Astrocyte (in vitro differentiated cells and primary cell): ENCODE measurements around the gene TPGS2. TPM values are rescaled to one million over a fixed set of nuclear protein-coding genes. Genes with fewer than 3 reads are reported as not detected.

Experiments
- DNase-seq: peaks from one replicate; pipeline ENCODE4 v3.0.0-alpha.2; 2010; ENCODE audit warnings: low read depth
- FAIRE-seq: peaks from 2 replicates; lab custom pipeline; 2011; peaks lifted over from hg19 to GRCh38; lab: Jason Lieb, UNC
- H2AFZ ChIP-seq: 2 replicates; pipeline ENCODE4 v1.6.0; 2012; ENCODE audit warnings: low read depth, low read length, inconsistent platforms
- H3K27ac ChIP-seq: 2 replicates; pipeline ENCODE4 v1.5.1; 2011; ENCODE audit warnings: low read depth, low read length, inconsistent platforms
- H3K27me3 ChIP-seq: 2 replicates; pipeline ENCODE4 v1.6.0; 2011; ENCODE audit warnings: low read length, inconsistent platforms; ENCODE audit not compliant: insufficient read depth
- H3K36me3 ChIP-seq: 2 replicates; pipeline ENCODE4 v1.5.1; 2011; ENCODE audit warnings: low read length, inconsistent platforms; ENCODE audit not compliant: insufficient read depth
- H3K4me1 ChIP-seq: 2 replicates; pipeline ENCODE4 v1.5.1; 2011; ENCODE audit warnings: low read length, inconsistent platforms; ENCODE audit not compliant: insufficient read depth
- H3K4me2 ChIP-seq: 2 replicates; pipeline ENCODE4 v1.6.0; 2012; ENCODE audit warnings: low read length, inconsistent platforms
- H3K4me3 ChIP-seq: 2 replicates; pipeline ENCODE4 v1.5.1; 2011; ENCODE audit warnings: low read depth, mild to moderate bottlenecking, low read length, inconsistent platforms; ENCODE audit not compliant: insufficient read depth
- H3K79me2 ChIP-seq: 2 replicates; pipeline ENCODE4 v1.6.0; 2012; ENCODE audit warnings: mild to moderate bottlenecking, low read length, inconsistent platforms; ENCODE audit not compliant: insufficient read depth
- H3K9ac ChIP-seq: 2 replicates; pipeline ENCODE4 v1.6.0; 2012; ENCODE audit warnings: mild to moderate bottlenecking, low read length, inconsistent platforms
- H3K9me3 ChIP-seq: 2 replicates; pipeline ENCODE4 v1.5.1; 2012; ENCODE audit warnings: low read depth, mild to moderate bottlenecking, low read length, inconsistent platforms; ENCODE audit not compliant: insufficient read depth
- H4K20me1 ChIP-seq: 2 replicates; pipeline ENCODE4 v1.6.0; 2012; ENCODE audit warnings: low read length, inconsistent platforms; ENCODE audit not compliant: insufficient read depth
- H3K27ac Mint-ChIP-seq: one replicate; pipeline ENCODE4 v1.8.0; 2021; ENCODE audit warnings: mild to moderate bottlenecking, mixed read lengths; ENCODE audit not compliant: unreplicated experiment
- H3K27me3 Mint-ChIP-seq: one replicate; pipeline ENCODE4 v1.8.0; 2021; ENCODE audit warnings: low read depth, mixed read lengths; ENCODE audit not compliant: unreplicated experiment
- H3K36me3 Mint-ChIP-seq: one replicate; pipeline ENCODE4 v1.8.0; 2021; ENCODE audit warnings: low read depth, mixed read lengths; ENCODE audit not compliant: unreplicated experiment
- H3K4me1 Mint-ChIP-seq: one replicate; pipeline ENCODE4 v1.8.0; 2021; ENCODE audit warnings: low read depth, mixed read lengths; ENCODE audit not compliant: unreplicated experiment
- H3K4me3 Mint-ChIP-seq: one replicate; pipeline ENCODE4 v1.8.0; 2021; ENCODE audit warnings: mild to moderate bottlenecking, moderate library complexity, mixed read lengths; ENCODE audit not compliant: unreplicated experiment
- H3K9me3 Mint-ChIP-seq: one replicate; pipeline ENCODE4 v1.8.0; 2021; ENCODE audit warnings: mild to moderate bottlenecking, mixed read lengths; ENCODE audit not compliant: unreplicated experiment
- CTCF ChIP-seq: IDR thresholded peaks from 2 replicates; pipeline ENCODE4 v1.5.1; 2011; ENCODE audit warnings: low read depth, mild to moderate bottlenecking, inconsistent platforms, low read length, moderate library complexity; ENCODE audit not compliant: insufficient read depth
- EZH2 ChIP-seq: IDR thresholded peaks from 2 replicates; pipeline ENCODE4 v1.6.1; 2012; ENCODE audit warnings: mild to moderate bottlenecking, low read length, inconsistent platforms; ENCODE audit not compliant: insufficient read depth
- total RNA-seq: library from RNA; stranded (reverse); gene quantifications from 2 replicates; pipeline ENCODE4 v1.2.1, GENCODE V29; 2021

The TPGS2 gene
- total RNA-seq, 1 donor from 2014 or later: 138 TPM

DNA sequence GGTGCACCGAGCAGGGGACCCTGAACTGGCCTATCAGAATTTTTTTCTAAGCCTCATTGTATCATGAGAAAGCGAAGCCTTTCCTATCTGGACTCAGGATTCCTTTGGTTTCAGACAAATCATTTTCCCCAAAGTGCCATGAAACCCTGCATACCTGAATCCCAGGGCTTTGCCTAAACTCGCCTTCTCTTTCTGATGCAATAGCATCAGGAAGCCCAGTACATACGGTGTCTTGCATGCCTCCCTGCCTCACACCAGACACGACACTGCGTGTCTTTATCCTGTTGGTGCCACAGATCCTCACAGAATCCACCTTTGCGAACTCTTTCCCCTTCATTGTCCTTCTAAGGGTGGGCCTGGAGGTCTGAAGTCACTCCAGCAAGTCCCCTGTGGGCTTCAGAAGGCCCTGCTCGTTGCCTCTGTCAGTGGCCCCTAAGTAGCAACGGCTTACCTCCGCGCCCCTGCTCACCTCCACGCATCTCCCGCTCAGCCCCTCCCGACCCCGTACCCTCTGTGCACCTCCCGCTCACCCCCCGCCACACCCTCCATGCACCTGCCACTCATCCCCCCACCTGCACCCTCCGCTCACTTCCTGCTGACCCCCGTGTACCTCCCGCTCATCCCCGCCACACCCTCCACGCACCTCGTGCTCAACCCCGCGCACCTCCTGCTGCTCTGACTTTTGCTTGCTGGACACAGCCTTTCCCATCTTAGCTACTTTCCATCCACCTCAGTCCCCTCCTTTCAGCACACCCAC lies 83.4 kb downstream of the TPGS2 start:
- H3K27ac ChIP-seq: no peak overlapping the region
- H3K79me2 ChIP-seq: no peaks in the 10 kb centered on the region
- DNase-seq: no peak
- peaks cover 2% of the 10 kb centered on the region for H3K36me3 Mint-ChIP-seq
- H3K4me2 ChIP-seq: no peak overlapping the region
- FAIRE-seq: no peak
- no peak overlapping the region for H3K4me3 ChIP-seq
- H3K9ac ChIP-seq: no peak overlapping the region
- H3K4me1 ChIP-seq: peaks cover 3% of the 10 kb centered on the region
- H3K27me3 ChIP-seq: no peaks in the 10 kb centered on the region
- no peak overlapping the region for H3K27ac Mint-ChIP-seq
- H2AFZ ChIP-seq: no peak overlapping the region
- TF ChIP-seq CTCF: no peak
- TF ChIP-seq EZH2: no peak
- no peak overlapping the region for H3K4me3 Mint-ChIP-seq
- H3K4me1 Mint-ChIP-seq: peaks cover 4% of the 10 kb centered on the region
- H4K20me1 ChIP-seq: no peaks in the 10 kb centered on the region
- H3K36me3 ChIP-seq: peaks cover 2% of the 10 kb centered on the region
- peaks cover 8% of the 10 kb centered on the region for H3K9me3 Mint-ChIP-seq
- peaks cover 9% of the 10 kb centered on the region for H3K27me3 Mint-ChIP-seq
- H3K9me3 ChIP-seq: no peaks in the 10 kb centered on the region

DNA sequence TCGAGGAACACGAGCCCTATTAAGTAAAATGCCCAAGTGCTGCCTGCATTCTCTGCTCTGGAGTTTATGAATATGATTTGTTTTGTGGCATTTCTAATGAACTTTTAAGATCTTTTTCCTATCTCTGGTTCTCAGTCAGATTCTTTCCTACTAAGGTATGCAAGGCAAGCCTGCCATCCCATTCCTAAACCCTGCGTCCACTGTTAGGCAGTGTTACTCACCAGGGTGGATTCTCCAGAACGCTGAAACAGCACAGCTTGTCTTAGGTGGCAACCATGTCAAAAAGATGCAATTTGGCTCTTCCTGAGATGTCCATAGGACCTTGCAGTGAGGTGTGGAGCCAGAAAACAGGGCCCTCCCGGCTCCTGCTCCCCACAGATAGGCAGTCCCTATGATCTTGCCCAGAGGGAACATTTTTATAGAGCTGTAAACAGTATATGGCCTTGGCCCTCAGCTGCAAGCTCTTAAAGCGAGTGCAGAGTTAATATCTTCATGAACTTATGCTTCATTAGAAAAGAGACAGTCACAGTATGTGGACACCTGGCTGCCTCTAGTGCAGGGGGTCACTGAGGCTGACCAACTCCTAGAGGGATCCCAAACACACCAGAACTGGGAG lies 84.4 kb downstream of the TPGS2 start:
- H3K27ac Mint-ChIP-seq: no peak overlapping the region
- no peak for TF ChIP-seq EZH2
- no peak for TF ChIP-seq CTCF
- Histone ChIP-seq H4K20me1 (no peaks in the 10 kb centered on the region), H3K27me3 (no peaks in the 10 kb centered on the region), H3K36me3 (peaks cover 2% of the 10 kb centered on the region), H3K4me1 (peaks cover 3% of the 10 kb centered on the region), H3K9me3 (no peaks in the 10 kb centered on the region), H3K9ac (no peak overlapping the region), H3K27ac (no peak overlapping the region), H2AFZ (no peak overlapping the region), H3K4me2 (no peak overlapping the region), H3K4me3 (no peak overlapping the region), H3K79me2 (no peaks in the 10 kb centered on the region)
- DNase-seq (peak; percentile 70), FAIRE-seq (no peak)
- H3K36me3 Mint-ChIP-seq: no peaks in the 10 kb centered on the region
- peaks cover 9% of the 10 kb centered on the region for H3K27me3 Mint-ChIP-seq
- peaks cover 4% of the 10 kb centered on the region for H3K9me3 Mint-ChIP-seq
- H3K4me1 Mint-ChIP-seq: peaks cover 4% of the 10 kb centered on the region
- no peak overlapping the region for H3K4me3 Mint-ChIP-seq

Other genes with a start within 250 kb of the TPGS2 start
- 3.7 and 4.2 TPM in 2 replicates for gene KIAA1328, start 125 bp upstream of the TPGS2 start, total RNA-seq